ENCODE data around the gene PRKAB1. TPM values are rescaled to one million over a fixed set of nuclear protein-coding genes. Genes with fewer than 3 reads are reported as not detected.

PRKAB1 gene
- total and polyA plus RNA-seq, 7 donors, result 18.5 to 52.5 (median 31.4) TPM

DNA sequence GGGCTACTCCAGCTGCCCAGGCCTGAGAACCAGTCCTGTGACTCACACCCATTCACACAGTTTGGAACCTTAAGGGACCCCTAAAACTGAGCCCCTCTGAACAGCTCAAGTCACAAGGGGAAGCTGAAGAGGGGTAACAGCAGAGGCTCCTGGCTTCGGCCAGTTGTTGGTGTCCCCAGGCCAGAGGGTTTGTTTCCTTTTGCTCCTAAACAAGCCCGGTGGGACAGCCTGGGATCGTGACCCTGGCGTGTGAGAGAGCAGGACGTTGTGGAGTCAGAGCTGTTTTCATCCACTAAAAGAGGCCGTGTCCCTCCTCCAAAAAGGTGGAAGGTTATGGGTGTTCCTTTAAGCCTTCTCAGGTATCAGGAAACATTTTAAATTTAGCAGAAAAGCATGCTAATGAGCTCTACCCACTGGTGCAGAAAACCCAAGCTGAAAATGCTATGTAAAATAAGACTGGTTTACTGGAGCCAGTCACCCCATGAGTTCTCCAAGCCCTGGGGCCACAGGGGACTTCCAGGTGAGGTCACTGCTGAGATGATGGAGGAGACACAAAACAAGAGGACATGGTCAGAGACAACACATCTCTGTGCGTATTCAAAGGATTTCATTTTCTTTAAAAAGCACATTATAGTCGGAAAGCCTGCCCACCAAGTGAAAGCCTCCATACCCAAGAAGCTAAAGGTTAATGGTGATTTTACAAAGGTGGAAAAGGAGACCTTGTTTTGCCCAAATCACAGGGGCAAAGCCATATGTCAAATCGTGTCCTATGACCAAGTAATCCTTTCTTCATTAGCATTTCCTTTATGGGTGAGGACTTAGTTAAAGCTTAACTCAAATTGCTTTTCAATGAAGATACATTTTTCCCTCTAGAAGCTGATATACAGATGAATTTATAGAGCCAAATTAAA, 14.1 kb downstream of the PRKAB1 start:
- Histone ChIP-seq H3K4me3 (no peak overlapping the region), H3K27me3 (no peaks in the 10 kb centered on the region), H3K36me3 (peaks cover 28 to 53% (median 48%) of the 10 kb centered on the region in 4 donors), H3K9me3 (no peaks in the 10 kb centered on the region), H3K4me1 (no peaks in the 10 kb centered on the region), H3K27ac (peak overlapping the region in 3 of 4 donors; percentile 12 to 29 (median 22))
- WGBS, 2 donors, result 54 to 68% methylated on average over 9 of the region's 9 CpGs
- TF ChIP-seq EP300 (IDR thresholded peaks at IDR 0.05) (no peak), POLR2A (IDR thresholded peaks at IDR 0.05) (no peak), POLR2AphosphoS5 (IDR thresholded peaks at IDR 0.05) (no peak)
- TF ChIP-seq, protein P1, sequence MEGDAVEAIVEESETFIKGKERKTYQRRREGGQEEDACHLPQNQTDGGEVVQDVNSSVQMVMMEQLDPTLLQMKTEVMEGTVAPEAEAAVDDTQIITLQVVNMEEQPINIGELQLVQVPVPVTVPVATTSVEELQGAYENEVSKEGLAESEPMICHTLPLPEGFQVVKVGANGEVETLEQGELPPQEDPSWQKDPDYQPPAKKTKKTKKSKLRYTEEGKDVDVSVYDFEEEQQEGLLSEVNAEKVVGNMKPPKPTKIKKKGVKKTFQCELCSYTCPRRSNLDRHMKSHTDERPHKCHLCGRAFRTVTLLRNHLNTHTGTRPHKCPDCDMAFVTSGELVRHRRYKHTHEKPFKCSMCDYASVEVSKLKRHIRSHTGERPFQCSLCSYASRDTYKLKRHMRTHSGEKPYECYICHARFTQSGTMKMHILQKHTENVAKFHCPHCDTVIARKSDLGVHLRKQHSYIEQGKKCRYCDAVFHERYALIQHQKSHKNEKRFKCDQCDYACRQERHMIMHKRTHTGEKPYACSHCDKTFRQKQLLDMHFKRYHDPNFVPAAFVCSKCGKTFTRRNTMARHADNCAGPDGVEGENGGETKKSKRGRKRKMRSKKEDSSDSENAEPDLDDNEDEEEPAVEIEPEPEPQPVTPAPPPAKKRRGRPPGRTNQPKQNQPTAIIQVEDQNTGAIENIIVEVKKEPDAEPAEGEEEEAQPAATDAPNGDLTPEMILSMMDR (IDR thresholded peaks at IDR 0.05), result no peak
- DNase-seq, result no peak
- intact Hi-C loops (cut with DNase I), result no loop called here

DNA sequence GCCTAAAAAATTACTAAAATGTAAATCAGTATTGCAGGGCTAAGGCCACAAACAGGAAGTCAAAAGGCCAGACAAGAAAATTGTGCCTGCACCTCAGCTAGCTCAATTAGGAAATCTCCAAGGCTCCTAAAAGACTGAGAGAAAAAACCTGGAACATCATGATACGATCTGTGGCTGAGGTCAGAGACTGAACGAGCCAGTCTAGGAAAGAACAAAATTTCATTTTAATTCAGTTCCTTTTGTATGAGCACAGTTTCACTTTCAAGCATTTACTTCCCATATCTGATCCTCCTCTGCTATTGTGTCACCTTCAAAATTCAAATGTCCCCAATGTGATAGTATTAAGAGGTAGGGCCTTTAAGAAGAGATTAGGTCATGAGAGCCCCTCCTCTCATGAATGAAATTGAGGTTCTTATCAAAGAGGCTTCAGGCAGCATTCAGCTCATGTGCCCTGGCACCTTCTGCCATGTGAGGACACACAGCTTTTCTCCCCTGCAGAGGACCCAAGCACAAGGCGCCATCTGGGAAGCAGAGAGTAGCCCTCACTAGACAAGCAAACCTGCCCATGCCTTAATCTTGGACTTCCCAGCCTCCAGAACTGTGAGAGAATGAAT, 14.8 kb downstream of the PRKAB1 start:
- no peaks in the 10 kb centered on the region for H3K4me1 ChIP-seq
- no peak for DNase-seq
- WGBS, 2 donors, result 36 to 45% methylated on average over 3 of the region's 3 CpGs
- H3K4me3 ChIP-seq, result no peak overlapping the region
- peaks cover 24 to 46% (median 41%) of the 10 kb centered on the region in 4 donors for H3K36me3 ChIP-seq
- peak overlapping the region in 3 of 4 donors; percentile 12 to 29 (median 22) for H3K27ac ChIP-seq
- H3K9me3 ChIP-seq, result no peaks in the 10 kb centered on the region
- TF ChIP-seq POLR2A (IDR thresholded peaks at IDR 0.05) (no peak), EP300 (IDR thresholded peaks at IDR 0.05) (no peak), POLR2AphosphoS5 (IDR thresholded peaks at IDR 0.05) (no peak)
- TF ChIP-seq, protein P1 (IDR thresholded peaks at IDR 0.05), result no peak
- H3K27me3 ChIP-seq, result no peaks in the 10 kb centered on the region
- intact Hi-C loops (cut with DNase I), result no loop called here

DNA sequence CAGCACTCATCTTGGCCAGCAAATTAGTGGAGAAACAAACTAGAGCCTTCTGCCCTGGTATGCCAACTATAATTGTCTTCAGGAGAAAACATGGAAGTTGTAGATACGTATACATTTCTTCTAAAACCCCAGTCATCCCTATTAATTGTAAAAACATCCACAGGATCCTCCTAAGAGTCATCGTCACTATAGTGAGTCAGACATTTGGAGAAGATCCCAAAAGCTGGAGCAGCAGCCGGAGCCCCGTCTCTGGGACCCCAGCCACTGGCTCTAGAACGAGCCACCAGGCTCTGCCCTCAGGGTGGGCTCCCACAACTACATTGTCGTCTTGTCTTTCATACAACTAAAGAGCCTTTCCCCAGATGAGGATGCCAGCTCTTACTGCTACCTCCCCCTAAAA, 15.5 kb downstream of the PRKAB1 start:
- Histone ChIP-seq H3K27me3 (no peaks in the 10 kb centered on the region), H3K36me3 (peaks cover 19 to 39% (median 35%) of the 10 kb centered on the region in 4 donors), H3K27ac (no peak overlapping the region), H3K4me3 (no peak overlapping the region), H3K4me1 (no peaks in the 10 kb centered on the region), H3K9me3 (no peaks in the 10 kb centered on the region)
- TF ChIP-seq POLR2A (IDR thresholded peaks at IDR 0.05) (no peak), POLR2AphosphoS5 (IDR thresholded peaks at IDR 0.05) (no peak), EP300 (IDR thresholded peaks at IDR 0.05) (no peak)
- TF ChIP-seq, protein P1 (IDR thresholded peaks at IDR 0.05), result no peak
- no peak for DNase-seq
- intact Hi-C loops (cut with DNase I), result no loop called here
- WGBS, 2 donors, result 27 to 71% methylated on average over 6 of the region's 6 CpGs

DNA sequence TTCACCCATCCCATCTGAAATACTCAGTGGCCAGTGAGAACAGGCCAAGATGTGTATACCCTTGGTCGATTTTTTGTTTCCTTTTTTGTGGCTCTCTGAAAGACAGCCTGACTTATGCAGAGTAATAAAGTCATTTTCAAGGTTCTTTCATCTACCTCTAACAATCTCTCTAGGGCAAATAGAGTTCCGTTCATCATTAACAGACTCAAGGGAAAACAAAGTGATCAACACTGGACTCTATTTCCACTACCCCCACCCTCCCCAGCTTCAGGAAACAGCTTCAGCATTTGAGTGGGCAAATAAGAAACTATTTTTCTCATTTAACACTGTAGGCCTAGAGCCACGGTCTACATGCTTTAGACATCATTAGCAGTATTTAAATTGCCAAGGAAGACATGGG, 15.9 kb downstream of the PRKAB1 start:
- Histone ChIP-seq H3K9me3 (no peaks in the 10 kb centered on the region), H3K36me3 (peaks cover 15 to 35% (median 31%) of the 10 kb centered on the region in 4 donors), H3K27ac (no peak overlapping the region), H3K4me3 (no peak overlapping the region), H3K27me3 (no peaks in the 10 kb centered on the region), H3K4me1 (no peaks in the 10 kb centered on the region)
- WGBS, 2 donors, result 14 to 64% methylated on average over 3 of the region's 3 CpGs
- DNase-seq, result no peak
- TF ChIP-seq POLR2AphosphoS5 (IDR thresholded peaks at IDR 0.05) (no peak), POLR2A (IDR thresholded peaks at IDR 0.05) (no peak), EP300 (IDR thresholded peaks at IDR 0.05) (no peak)
- TF ChIP-seq, protein P1 (IDR thresholded peaks at IDR 0.05), result no peak
- intact Hi-C loops (cut with DNase I), result no loop called here

All from sigmoid colon (tissue), 7 donors.